Subcutaneous abdominal adipose tissue (tissue), 5 donors: ENCODE results near the gene MMP2.
A peak's percentile ranks its signal among the peaks of the same experiment; 100 is the strongest.

Source experiments
- H3K27ac ChIP-seq: one replicate; pipeline ENCODE4 v1.7.0; 2013; ENCODE audit warnings: low read depth, mild to moderate bottlenecking, inconsistent platforms, low read length, moderate library complexity
- H3K27me3 ChIP-seq, 5 donors: one replicate each; pipeline ENCODE4 v1.7.0; 2013; ENCODE audit warnings: low read length in 5 of 5, inconsistent platforms in 1 of 5; ENCODE audit not compliant: control insufficient read depth in 5 of 5, insufficient read depth in 4 of 5
- H3K36me3 ChIP-seq, 5 donors: one replicate each; pipeline ENCODE4 v1.7.0; 2013; ENCODE audit warnings: low read length in 5 of 5; ENCODE audit not compliant: control insufficient read depth in 5 of 5, insufficient read depth in 5 of 5
- H3K4me1 ChIP-seq, 5 donors: one replicate each; pipeline ENCODE4 v1.7.0; 2013; ENCODE audit warnings: low read length in 5 of 5, mild to moderate bottlenecking in 3 of 5, moderate library complexity in 1 of 5; ENCODE audit not compliant: control insufficient read depth in 5 of 5, insufficient read depth in 5 of 5
- H3K4me3 ChIP-seq, 5 donors: one replicate each; pipeline ENCODE4 v1.7.0; 2013; ENCODE audit warnings: low read length in 5 of 5, low read depth in 1 of 5
- H3K9ac ChIP-seq, 5 donors: one replicate each; pipeline ENCODE4 v1.7.0; 2013; ENCODE audit warnings: low read length in 5 of 5, mild to moderate bottlenecking in 4 of 5, moderate library complexity in 3 of 5
- H3K9me3 ChIP-seq, 5 donors: one replicate each; pipeline ENCODE4 v1.7.0; 2013; ENCODE audit warnings: low read length in 5 of 5; ENCODE audit not compliant: control insufficient read depth in 5 of 5
- donor health status: healthy.
- donor health status: healthy.
- donor health status: healthy.
- donor health status: healthy.
- donor health status: healthy.

Gene MMP2

DNA sequence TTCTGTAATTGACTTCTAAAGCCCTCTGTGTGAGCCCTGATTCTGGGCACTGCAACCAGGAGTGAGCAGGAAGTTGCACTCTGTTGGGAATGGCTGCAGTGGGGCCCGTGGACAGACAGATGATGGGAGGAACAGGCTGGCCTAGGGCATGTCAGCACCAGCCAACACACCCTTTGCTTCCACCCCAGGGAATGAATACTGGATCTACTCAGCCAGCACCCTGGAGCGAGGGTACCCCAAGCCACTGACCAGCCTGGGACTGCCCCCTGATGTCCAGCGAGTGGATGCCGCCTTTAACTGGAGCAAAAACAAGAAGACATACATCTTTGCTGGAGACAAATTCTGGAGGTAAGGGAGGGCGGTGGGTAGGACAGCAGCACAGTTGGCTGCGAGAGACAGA is 19.1 kb downstream of the MMP2 start:
- no peak overlapping the region for H3K27ac ChIP-seq
- H3K27me3 ChIP-seq: peaks cover 0 to 3% (median 0%) of the 10 kb centered on the region in 5 donors
- no peak overlapping the region for H3K9ac ChIP-seq
- H3K36me3 ChIP-seq: peaks cover 0 to 14% (median 5%) of the 10 kb centered on the region in 5 donors
- no peak overlapping the region for H3K4me3 ChIP-seq
- peaks cover 11 to 53% (median 31%) of the 10 kb centered on the region in 5 donors for H3K4me1 ChIP-seq
- H3K9me3 ChIP-seq: no peaks in the 10 kb centered on the region

DNA sequence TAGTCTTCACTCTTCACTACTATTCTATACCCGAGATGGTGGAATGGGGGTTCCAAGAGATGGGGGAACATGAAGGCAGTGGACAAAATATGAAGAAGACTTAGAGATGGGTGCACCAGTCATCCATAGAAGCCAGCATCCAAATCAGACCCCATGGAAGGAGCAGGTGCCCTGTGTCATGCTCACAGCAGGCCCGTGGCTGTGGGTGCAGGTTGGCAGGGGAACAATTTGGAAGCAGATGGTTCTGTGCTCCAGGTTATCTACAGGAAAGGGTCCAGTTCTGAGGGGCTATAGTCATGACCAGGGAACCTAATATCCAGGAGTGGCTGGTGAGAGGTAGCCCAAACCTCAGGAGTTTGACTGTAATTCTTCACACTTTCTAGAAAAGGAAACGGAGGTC is 20.3 kb downstream of the MMP2 start:
- Histone ChIP-seq H3K27me3 (peaks cover 0 to 3% (median 0%) of the 10 kb centered on the region in 5 donors), H3K4me1 (peaks cover 11 to 59% (median 33%) of the 10 kb centered on the region in 5 donors), H3K36me3 (peaks cover 0 to 18% (median 5%) of the 10 kb centered on the region in 5 donors), H3K27ac (no peak overlapping the region), H3K9me3 (no peaks in the 10 kb centered on the region), H3K9ac (no peak overlapping the region), H3K4me3 (no peak overlapping the region)

GRCh38 chr16:55499951-55500529 is 21.0 kb downstream of the MMP2 start:
- Histone ChIP-seq H3K9ac (no peak overlapping the region), H3K4me1 (peaks cover 11 to 55% (median 33%) of the 10 kb centered on the region in 5 donors), H3K4me3 (no peak overlapping the region), H3K9me3 (no peaks in the 10 kb centered on the region), H3K36me3 (peaks cover 0 to 20% (median 5%) of the 10 kb centered on the region in 5 donors), H3K27me3 (peaks cover 0 to 3% (median 0%) of the 10 kb centered on the region in 5 donors), H3K27ac (no peak overlapping the region)

GRCh38 chr16:55500530-55501011 is 21.6 kb downstream of the MMP2 start:
- Histone ChIP-seq H3K4me1 (peaks cover 11 to 50% (median 33%) of the 10 kb centered on the region in 5 donors), H3K9me3 (no peaks in the 10 kb centered on the region), H3K4me3 (no peak overlapping the region), H3K27me3 (peaks cover 0 to 3% (median 0%) of the 10 kb centered on the region in 5 donors), H3K9ac (no peak overlapping the region), H3K27ac (no peak overlapping the region), H3K36me3 (peaks cover 0 to 20% (median 9%) of the 10 kb centered on the region in 5 donors)

DNA sequence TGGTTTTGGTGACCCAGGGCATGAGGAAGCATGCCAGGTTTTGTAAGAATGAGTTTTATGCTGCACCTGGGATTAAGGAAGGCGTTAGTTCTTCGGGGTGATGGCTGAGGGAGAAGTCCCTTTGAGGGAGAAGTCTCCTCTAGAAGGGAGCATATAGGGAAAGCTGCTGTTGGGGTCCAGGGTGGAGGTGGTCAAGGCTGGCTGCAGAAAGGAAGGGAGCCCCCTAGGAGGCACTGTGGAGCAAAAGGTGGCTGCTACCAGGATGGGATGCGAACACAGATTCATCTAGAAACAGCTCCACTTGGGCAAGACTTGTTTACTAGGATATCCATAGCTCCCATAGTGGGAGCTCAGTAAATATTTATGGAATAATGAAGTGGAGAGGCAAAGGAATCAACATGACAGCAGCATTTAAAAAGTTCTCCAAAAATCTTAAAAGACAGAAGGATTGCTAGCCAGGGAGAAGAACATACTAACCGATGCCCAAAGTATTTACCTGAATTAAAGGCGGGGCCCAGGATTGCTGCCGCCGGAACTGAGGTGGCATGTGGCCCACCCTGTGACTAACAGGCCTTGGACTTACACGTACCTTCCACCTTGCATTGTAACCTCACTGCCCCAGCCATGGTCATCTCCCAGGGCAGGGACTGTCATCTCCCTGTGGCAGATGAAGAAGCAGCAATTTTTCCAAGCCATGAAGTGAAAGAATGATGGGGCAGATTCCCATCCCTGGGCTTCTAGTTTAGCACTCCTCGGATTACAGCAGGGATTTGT is 22.7 kb downstream of the MMP2 start:
- no peaks in the 10 kb centered on the region for H3K9me3 ChIP-seq
- peaks cover 0 to 3% (median 0%) of the 10 kb centered on the region in 5 donors for H3K27me3 ChIP-seq
- no peak overlapping the region for H3K4me3 ChIP-seq
- peaks cover 0 to 24% (median 7%) of the 10 kb centered on the region in 5 donors for H3K36me3 ChIP-seq
- no peak overlapping the region for H3K9ac ChIP-seq
- no peak overlapping the region for H3K27ac ChIP-seq
- peaks cover 11 to 40% (median 33%) of the 10 kb centered on the region in 5 donors for H3K4me1 ChIP-seq

GRCh38 chr16:55502801-55503366 is 23.9 kb downstream of the MMP2 start:
- no peaks in the 10 kb centered on the region for H3K9me3 ChIP-seq
- peaks cover 0 to under 1% (median 0%) of the 10 kb centered on the region in 5 donors for H3K27me3 ChIP-seq
- H3K9ac ChIP-seq: peak overlapping the region in 1 of 5 donors; percentile 40
- no peak overlapping the region for H3K27ac ChIP-seq
- H3K4me3 ChIP-seq: no peak overlapping the region
- H3K36me3 ChIP-seq: peaks cover 0 to 20% (median 7%) of the 10 kb centered on the region in 5 donors
- peaks cover 11 to 40% (median 33%) of the 10 kb centered on the region in 5 donors for H3K4me1 ChIP-seq

- H3K27ac ChIP-seq: no peak overlapping the region
- H3K4me3 ChIP-seq: no peak overlapping the region
- peaks cover 11 to 44% (median 39%) of the 10 kb centered on the region in 5 donors for H3K4me1 ChIP-seq
- no peaks in the 10 kb centered on the region for H3K27me3 ChIP-seq
- H3K36me3 ChIP-seq: peaks cover 0 to 15% (median 7%) of the 10 kb centered on the region in 5 donors
- no peak overlapping the region for H3K9ac ChIP-seq
- H3K9me3 ChIP-seq: no peaks in the 10 kb centered on the region
Observed at GRCh38 chr16:55503726-55504550, 24.9 kb downstream of the MMP2 start.

- Histone ChIP-seq H3K36me3 (peaks cover 0 to 15% (median 7%) of the 10 kb centered on the region in 5 donors), H3K4me1 (peaks cover 11 to 48% (median 38%) of the 10 kb centered on the region in 5 donors), H3K27me3 (peaks cover 0 to 4% (median 0%) of the 10 kb centered on the region in 5 donors)
Observed at GRCh38 chr16:55505333-55506015, 26.5 kb downstream of the MMP2 start.

DNA sequence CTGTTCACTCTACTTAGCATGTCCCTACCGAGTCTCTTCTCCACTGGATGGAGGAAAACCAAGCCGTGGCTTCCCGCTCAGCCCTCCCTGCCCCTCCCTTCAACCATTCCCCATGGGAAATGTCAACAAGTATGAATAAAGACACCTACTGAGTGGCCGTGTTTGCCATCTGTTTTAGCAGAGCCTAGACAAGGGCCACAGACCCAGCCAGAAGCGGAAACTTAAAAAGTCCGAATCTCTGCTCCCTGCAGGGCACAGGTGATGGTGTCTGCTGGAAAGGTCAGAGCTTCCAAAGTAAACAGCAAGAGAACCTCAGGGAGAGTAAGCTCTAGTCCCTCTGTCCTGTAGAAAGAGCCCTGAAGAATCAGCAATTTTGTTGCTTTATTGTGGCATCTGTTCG is 27.1 kb downstream of the MMP2 start:
- Histone ChIP-seq H3K27ac (no peak overlapping the region), H3K36me3 (peaks cover 0 to 15% (median 6%) of the 10 kb centered on the region in 5 donors), H3K4me1 (peaks cover 7 to 42% (median 32%) of the 10 kb centered on the region in 5 donors), H3K27me3 (peaks cover 0 to 4% (median 0%) of the 10 kb centered on the region in 5 donors), H3K9me3 (no peaks in the 10 kb centered on the region), H3K9ac (no peak overlapping the region), H3K4me3 (no peak overlapping the region)

More at GRCh38 chr16:55505333-55506015, 26.5 kb downstream of the MMP2 start:
- Histone ChIP-seq H3K27ac (no peak overlapping the region), H3K9ac (no peak overlapping the region), H3K9me3 (no peaks in the 10 kb centered on the region), H3K4me3 (no peak overlapping the region)
